Aorta (tissue), 5 donors: ENCODE data around the gene TLL1. TPM values are rescaled to one million over a fixed set of nuclear protein-coding genes. Genes with fewer than 3 reads are reported as not detected.

Experiments
- ATAC-seq: fragments of 200-7000 bp; cut with Tn5 transposase; one replicate; pipeline ENCODE4 v1.9.1; 2022; ENCODE audit warnings: moderate library complexity; ENCODE audit not compliant: low FRiP score
- DNase-seq, 2 donors: peaks; one replicate each; pipeline ENCODE4 v3.0.0-alpha.2; 2020
- H3K27ac ChIP-seq, 2 donors: one replicate each; pipeline ENCODE4 v1.5.1; 2013; ENCODE audit warnings: low read length in 2 of 2, mild to moderate bottlenecking in 2 of 2, moderate library complexity in 2 of 2, control low read depth in 1 of 2, inconsistent platforms in 1 of 2, low read depth in 1 of 2
- H3K27me3 ChIP-seq, 2 donors: one replicate each; pipeline ENCODE4 v1.6.1; 2013; ENCODE audit warnings: control low read depth in 1 of 2, low read length in 1 of 2, mild to moderate bottlenecking in 1 of 2, moderate library complexity in 1 of 2; ENCODE audit not compliant: insufficient read depth in 2 of 2, control insufficient read depth in 1 of 2
- H3K36me3 ChIP-seq, 2 donors: one replicate each; pipeline ENCODE4 v1.6.1; 2013; ENCODE audit warnings: control low read depth in 1 of 2, low read length in 1 of 2, mild to moderate bottlenecking in 1 of 2; ENCODE audit not compliant: insufficient read depth in 2 of 2, control insufficient read depth in 1 of 2
- H3K4me1 ChIP-seq, 2 donors: one replicate each; pipeline ENCODE4 v1.6.1; 2013; ENCODE audit warnings: low read length in 2 of 2, control low read depth in 1 of 2, mild to moderate bottlenecking in 1 of 2, moderate library complexity in 1 of 2; ENCODE audit not compliant: insufficient read depth in 2 of 2, control insufficient read depth in 1 of 2
- H3K4me3 ChIP-seq, 2 donors: one replicate each; pipeline ENCODE4 v1.5.1; 2013; ENCODE audit warnings: low read length in 2 of 2, control low read depth in 1 of 2, mild to moderate bottlenecking in 1 of 2
- H3K9me3 ChIP-seq: one replicate; pipeline ENCODE4 v1.6.1; 2013; ENCODE audit warnings: mild to moderate bottlenecking, low read length; ENCODE audit not compliant: control insufficient read depth
- WGBS, 2 donors: extraction: QIAGEN DNeasy Blood & Tissue Kit; methylation state at CpG; one replicate each; pipeline ENCODE4 v1.1.7; 2013; 5-methylcytosine and 5-hydroxymethylcytosine counted together
- intact Hi-C, 2 donors: fragments of 100-400 bp; cut with DNase I; formaldehyde crosslinking; loops; one replicate each; pipeline versions ENCODE4 v1.14.2 to v1.15.0; 2022
- polyA plus RNA-seq, 2 donors: library from polyadenylated mRNA; stranded (reverse); fragments of 200-250 nt; gene quantifications; one replicate each; pipeline ENCODE4 v1.2.3, GENCODE V29; 2013
- total RNA-seq, 2 donors: library from RNA; stranded (reverse); fragmentation: NEBNext Ultra II Directional; extraction: Animal tissue kit (Norgen Biotek cat#: 25700); gene quantifications; one replicate each; pipeline ENCODE4 v1.2.1, GENCODE V29; 2021
- donor health status: healthy with polysubstance abuse.
- donor health status: Bipolar disorder and iron deficiency.
- donor health status: DM: no; HTN: no; CAD: no.
- donor health status: DM: no; HTN: no; CAD: no.
- donor health status: DM: yes; HTN: yes; CAD: no.

Gene TLL1
- total and polyA plus RNA-seq, 4 donors, result 0.50 to 20.6 (median 19.5) TPM; not detected in 1

DNA sequence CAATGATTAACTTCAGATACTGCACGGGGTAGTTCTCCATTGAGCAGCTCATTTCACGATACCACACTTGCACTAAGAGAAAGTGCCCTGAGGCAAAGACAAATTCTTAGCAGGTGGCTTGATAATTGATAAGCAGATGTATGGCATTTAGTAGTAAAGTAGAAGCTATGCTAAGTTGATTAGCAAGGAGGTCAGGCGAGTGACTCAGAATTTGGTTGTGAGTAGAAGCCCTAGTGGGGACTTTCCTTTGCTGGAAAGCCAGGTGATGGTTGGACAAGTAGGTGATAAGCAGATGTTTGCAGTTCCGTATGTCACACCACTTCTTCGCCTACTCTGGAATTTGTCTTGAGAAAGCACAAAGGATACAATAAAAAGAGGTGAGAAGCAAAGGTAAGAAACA is 58.7 kb downstream of the TLL1 start:
- Histone ChIP-seq H3K27me3 (no peaks in the 10 kb centered on the region), H3K36me3 (no peaks in the 10 kb centered on the region), H3K9me3 (no peaks in the 10 kb centered on the region), H3K27ac (no peak overlapping the region), H3K4me3 (no peak overlapping the region), H3K4me1 (no peaks in the 10 kb centered on the region)
- no peak for ATAC-seq
- 92 to 94% methylated on average over 5 of the region's 5 CpGs for WGBS, 2 donors
- intact Hi-C loops, result no loop called here
- DNase-seq, result no peak

DNA sequence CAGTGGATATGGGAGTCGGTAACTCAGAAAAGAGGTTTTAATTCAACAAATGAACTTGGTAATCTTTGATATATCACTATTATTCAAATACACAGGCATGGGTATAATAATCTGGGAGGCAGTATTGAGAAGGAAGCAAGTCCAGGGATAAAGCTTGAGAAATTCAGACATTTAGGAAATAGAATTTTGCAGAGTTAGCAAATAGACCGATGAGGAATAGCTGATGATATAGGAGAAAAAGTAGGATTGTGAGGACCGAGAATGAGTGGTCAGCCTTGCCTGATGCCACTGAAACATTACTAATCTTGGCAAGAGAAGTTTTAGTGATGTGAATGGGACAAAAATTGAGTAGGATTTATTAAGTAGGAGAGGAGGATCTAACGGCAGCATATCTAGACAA is 71.9 kb downstream of the TLL1 start:
- WGBS, 2 donors, result 86 to 88% methylated on average over 4 of the region's 4 CpGs
- intact Hi-C loops, result no loop called here

DNA sequence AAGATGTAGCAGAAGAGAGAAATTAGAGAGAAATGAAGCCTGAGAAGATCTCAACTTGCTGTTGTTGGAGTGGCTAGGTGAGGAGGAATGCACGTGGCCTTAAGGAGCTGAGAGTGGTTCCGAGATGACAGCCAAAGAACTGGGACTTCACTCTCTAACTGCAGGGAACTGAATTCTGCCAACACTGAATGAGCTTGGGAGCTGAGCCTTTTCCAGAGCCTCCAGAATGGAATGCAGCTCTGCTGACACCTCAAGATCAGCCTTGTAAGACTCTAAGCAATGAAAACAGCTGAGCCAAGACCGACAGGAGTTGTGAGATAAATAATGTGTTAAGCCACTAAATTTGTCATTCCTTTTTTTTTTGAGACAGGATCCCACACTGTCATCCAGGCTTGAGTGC is 73.0 kb downstream of the TLL1 start:
- intact Hi-C loops, result no loop called here
- Histone ChIP-seq H3K27me3 (no peaks in the 10 kb centered on the region), H3K4me3 (no peak overlapping the region), H3K4me1 (no peaks in the 10 kb centered on the region), H3K27ac (no peak overlapping the region), H3K36me3 (no peaks in the 10 kb centered on the region), H3K9me3 (no peaks in the 10 kb centered on the region)
- no peak for ATAC-seq
- no peak for DNase-seq
- WGBS, 2 donors, result 37 to 43% methylated on average over 3 of the region's 3 CpGs

More for the DNA sequence above, 71.9 kb downstream of the TLL1 start:
- H3K4me3 ChIP-seq, result no peak overlapping the region
- no peaks in the 10 kb centered on the region for H3K4me1 ChIP-seq
- DNase-seq, result no peak
- no peaks in the 10 kb centered on the region for H3K27me3 ChIP-seq
- H3K9me3 ChIP-seq, result no peaks in the 10 kb centered on the region
- no peak for ATAC-seq
- no peaks in the 10 kb centered on the region for H3K36me3 ChIP-seq
- no peak overlapping the region for H3K27ac ChIP-seq

DNA sequence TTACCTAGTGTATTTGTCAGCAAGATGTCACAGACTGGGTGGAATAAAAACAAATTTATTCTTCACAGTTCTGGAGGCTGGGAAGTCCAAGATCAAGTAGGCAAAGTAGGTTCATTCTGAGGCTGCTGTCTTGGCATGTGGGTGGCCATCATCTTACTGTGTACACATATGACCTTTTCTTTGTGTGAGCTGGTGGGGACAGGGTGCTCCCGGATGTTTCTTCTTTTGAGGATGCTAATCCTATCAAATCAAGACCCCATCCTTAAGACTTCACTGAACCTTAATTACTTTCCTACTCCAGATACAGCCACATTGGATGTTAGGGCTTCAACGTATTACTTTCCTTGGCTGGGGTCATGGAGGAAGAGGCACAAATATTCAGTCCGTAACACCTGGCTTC is 74.0 kb downstream of the TLL1 start:
- Histone ChIP-seq H3K27me3 (no peaks in the 10 kb centered on the region), H3K27ac (no peak overlapping the region), H3K4me3 (no peak overlapping the region), H3K36me3 (no peaks in the 10 kb centered on the region), H3K4me1 (no peaks in the 10 kb centered on the region), H3K9me3 (no peaks in the 10 kb centered on the region)
- ATAC-seq, result no peak
- intact Hi-C loops, result no loop called here
- WGBS, 2 donors, result 91 to 93% methylated on average over 3 of the region's 3 CpGs
- DNase-seq, result no peak

DNA sequence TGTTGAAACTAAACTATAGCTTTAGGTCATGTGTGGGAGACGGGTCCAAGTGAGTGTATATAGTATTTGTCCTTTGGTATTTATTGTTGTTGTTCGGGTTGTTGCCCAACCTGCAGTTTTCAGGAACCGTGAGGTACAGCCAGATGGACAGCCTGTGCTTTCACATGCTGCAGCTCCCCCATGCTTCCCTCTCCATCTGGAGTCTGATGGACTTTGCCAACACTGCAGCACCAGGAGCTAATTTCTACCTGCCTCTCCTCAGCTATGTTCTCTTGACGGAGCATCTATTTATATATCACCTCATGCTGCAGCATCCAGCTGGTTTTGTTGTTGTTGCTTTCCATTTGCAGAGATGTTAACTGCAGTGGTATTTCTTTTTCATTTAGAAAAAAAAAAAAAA is 80.1 kb downstream of the TLL1 start:
- no peak for ATAC-seq
- Histone ChIP-seq H3K36me3 (no peaks in the 10 kb centered on the region), H3K27ac (no peak overlapping the region), H3K4me1 (no peaks in the 10 kb centered on the region), H3K4me3 (no peak overlapping the region), H3K27me3 (no peaks in the 10 kb centered on the region), H3K9me3 (no peaks in the 10 kb centered on the region)
- no peak for DNase-seq
- intact Hi-C loops, result no loop called here
- 62 to 64% methylated on average over 4 of the region's 4 CpGs for WGBS, 2 donors

DNA sequence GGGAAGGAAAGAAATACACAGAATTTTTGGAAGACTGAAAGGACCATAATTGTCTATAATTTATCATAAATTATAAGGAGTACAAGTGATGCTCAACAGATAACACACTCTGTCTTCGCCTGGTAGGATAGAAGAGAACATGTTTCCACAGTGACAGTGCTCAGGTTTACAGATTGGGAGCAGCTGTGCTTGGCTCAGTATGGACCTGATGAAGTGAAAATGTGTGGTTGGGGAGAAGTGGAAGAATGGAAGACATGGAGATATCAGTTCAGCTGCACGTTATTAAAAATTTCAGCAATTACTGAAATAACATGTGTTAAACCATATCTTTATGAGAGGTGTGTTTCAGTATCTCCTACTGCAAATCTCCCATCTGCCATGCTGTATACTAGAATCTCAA is 90.6 kb downstream of the TLL1 start:
- DNase-seq, result no peak
- Histone ChIP-seq H3K36me3 (no peaks in the 10 kb centered on the region), H3K27me3 (no peaks in the 10 kb centered on the region), H3K9me3 (no peaks in the 10 kb centered on the region), H3K4me1 (no peaks in the 10 kb centered on the region), H3K27ac (no peak overlapping the region), H3K4me3 (no peak overlapping the region)
- 76 to 80% methylated on average over 2 of the region's 2 CpGs for WGBS, 2 donors
- intact Hi-C loops, result no loop called here
- ATAC-seq, result no peak

DNA sequence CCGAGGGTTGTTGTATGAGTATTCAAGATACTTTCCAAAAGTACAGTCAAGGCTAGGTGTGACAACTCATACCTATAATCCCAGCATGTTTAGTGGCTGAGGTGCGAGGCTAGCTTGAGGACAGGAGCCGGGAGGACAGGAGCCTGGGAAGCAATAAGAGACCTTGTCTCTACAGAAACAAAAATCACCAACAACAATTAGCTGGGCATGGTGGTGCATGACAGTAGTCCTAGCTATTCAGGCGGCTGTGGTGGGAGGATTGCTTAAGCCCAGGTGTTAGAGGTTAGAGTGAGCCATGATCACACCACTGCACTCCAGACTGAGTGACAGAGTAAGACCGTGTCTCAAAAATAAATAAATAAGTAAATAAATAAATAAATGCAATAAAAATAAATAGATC is 91.6 kb downstream of the TLL1 start:
- no peak overlapping the region for H3K4me3 ChIP-seq
- H3K27ac ChIP-seq, result no peak overlapping the region
- no peaks in the 10 kb centered on the region for H3K27me3 ChIP-seq
- 84 to 87% methylated on average over 5 of the region's 5 CpGs for WGBS, 2 donors
- intact Hi-C loops, result no loop called here
- no peaks in the 10 kb centered on the region for H3K9me3 ChIP-seq
- DNase-seq, result no peak
- no peak for ATAC-seq
- no peaks in the 10 kb centered on the region for H3K4me1 ChIP-seq
- no peaks in the 10 kb centered on the region for H3K36me3 ChIP-seq

DNA sequence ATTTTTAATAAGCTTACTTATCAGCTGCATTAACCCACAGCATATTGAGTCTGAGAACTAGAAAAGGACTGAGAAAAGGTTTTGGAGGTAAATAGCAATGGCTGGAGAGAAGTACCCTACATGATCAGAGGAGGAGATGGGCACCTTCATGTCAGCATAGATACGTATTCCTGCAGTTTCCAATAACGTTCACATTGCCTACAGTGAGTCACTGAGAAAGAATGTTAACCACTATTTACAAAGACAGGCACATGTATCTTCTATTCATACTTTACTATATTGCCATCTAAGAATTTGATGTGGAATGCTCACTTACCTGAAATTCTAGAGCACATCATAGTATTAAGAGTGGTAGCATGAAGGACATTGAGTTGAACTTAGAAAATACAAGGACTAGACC is 92.5 kb downstream of the TLL1 start:
- DNase-seq (no peak), ATAC-seq (no peak)
- Histone ChIP-seq H3K4me1 (no peaks in the 10 kb centered on the region), H3K9me3 (no peaks in the 10 kb centered on the region), H3K4me3 (no peak overlapping the region), H3K27ac (no peak overlapping the region), H3K27me3 (no peaks in the 10 kb centered on the region), H3K36me3 (no peaks in the 10 kb centered on the region)
- 73% methylated on average over 2 of the region's 2 CpGs for WGBS, 2 donors
- intact Hi-C loops, result no loop called here

DNA sequence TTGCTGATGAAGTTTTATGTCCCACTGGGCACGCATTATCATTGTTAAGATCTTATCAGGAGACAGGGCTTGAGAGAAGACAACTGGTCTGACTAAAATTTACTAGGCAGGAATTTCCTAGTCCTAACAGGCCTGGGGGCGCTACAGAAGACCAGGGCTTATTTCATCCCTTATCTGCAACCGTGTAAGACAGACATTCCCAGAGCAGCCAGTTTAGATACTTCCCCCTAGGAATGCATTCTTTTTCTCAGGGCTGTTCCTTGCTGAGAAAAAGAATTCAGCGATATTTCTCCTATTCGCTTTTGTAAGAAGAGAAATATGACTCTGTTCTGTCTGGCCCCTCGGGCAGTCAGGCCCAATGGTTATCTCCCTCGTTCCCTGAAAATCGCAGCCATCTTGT is 93.8 kb downstream of the TLL1 start:
- Histone ChIP-seq H3K4me1 (no peaks in the 10 kb centered on the region), H3K27me3 (no peaks in the 10 kb centered on the region), H3K9me3 (no peaks in the 10 kb centered on the region), H3K36me3 (no peaks in the 10 kb centered on the region), H3K27ac (no peak overlapping the region), H3K4me3 (no peak overlapping the region)
- DNase-seq (no peak), ATAC-seq (no peak)
- intact Hi-C loops, result no loop called here
- WGBS, 2 donors, result 85% methylated on average over 8 of the region's 8 CpGs
